ENCODE data around the gene CERS3. TPM values are rescaled to one million over a fixed set of nuclear protein-coding genes. Genes with fewer than 3 reads are reported as not detected.

Gene CERS3
- total RNA-seq, 4 donors from 2014 or later: not detected

DNA sequence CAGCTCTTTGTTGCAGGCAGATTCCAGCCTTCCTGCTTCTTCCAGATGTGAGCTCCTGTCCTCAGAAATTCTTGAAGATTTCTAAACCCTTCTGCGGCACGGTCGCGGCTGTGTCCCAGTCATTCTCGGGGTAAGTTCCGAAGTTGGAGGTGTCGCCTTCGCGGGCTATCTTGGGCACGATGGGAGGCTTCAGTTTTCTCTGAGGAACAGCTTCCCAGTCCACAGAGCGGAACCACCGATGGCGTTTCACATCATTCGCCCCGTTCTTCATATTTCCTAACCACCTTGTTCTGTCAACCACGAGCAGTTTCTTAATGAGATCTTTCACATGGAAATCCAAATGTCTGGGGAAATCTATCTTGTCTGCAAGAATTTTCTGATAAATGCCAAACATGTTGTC, 24.7 kb upstream of the CERS3 start:
- Histone ChIP-seq H3K27me3 (no peaks in the 10 kb centered on the region), H3K4me1 (no peaks in the 10 kb centered on the region), H3K27ac (no peak overlapping the region), H3K36me3 (no peaks in the 10 kb centered on the region), H3K4me3 (no peak overlapping the region), H3K9me3 (no peaks in the 10 kb centered on the region)
- WGBS, 2 donors (ENCODE audit: low coverage in 1 of 2): 94 to 95% methylated on average over 16 of the region's 16 CpGs
- intact Hi-C loops (cut with DNase I; ENCODE audit: low total_unique reads): no loop called here
- no peak for TF ChIP-seq POLR2AphosphoS5 (IDR thresholded peaks at IDR 0.05)
- TF ChIP-seq EP300 (IDR thresholded peaks at IDR 0.05; ENCODE audit: low read depth): no peak
- TF ChIP-seq, protein P1, sequence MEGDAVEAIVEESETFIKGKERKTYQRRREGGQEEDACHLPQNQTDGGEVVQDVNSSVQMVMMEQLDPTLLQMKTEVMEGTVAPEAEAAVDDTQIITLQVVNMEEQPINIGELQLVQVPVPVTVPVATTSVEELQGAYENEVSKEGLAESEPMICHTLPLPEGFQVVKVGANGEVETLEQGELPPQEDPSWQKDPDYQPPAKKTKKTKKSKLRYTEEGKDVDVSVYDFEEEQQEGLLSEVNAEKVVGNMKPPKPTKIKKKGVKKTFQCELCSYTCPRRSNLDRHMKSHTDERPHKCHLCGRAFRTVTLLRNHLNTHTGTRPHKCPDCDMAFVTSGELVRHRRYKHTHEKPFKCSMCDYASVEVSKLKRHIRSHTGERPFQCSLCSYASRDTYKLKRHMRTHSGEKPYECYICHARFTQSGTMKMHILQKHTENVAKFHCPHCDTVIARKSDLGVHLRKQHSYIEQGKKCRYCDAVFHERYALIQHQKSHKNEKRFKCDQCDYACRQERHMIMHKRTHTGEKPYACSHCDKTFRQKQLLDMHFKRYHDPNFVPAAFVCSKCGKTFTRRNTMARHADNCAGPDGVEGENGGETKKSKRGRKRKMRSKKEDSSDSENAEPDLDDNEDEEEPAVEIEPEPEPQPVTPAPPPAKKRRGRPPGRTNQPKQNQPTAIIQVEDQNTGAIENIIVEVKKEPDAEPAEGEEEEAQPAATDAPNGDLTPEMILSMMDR (IDR thresholded peaks at IDR 0.05): no peak
- TF ChIP-seq POLR2A (IDR thresholded peaks at IDR 0.05): no peak
- no peak for DNase-seq
- in situ Hi-C loops (cut with MboI; ENCODE audit: low pct_ligation_motif_present in 1 of 4, low pct_unique_long_range_greater_than_20kb in 1 of 4, low sequenced_read_pairs in 3 of 4): loop anchor here in 2 of 4 donors (25.0 kb wide), 2 partner anchors 216 to 616 kb away; partner anchors contain the start of gene ADAMTS17 (in 1 of the 2)

DNA sequence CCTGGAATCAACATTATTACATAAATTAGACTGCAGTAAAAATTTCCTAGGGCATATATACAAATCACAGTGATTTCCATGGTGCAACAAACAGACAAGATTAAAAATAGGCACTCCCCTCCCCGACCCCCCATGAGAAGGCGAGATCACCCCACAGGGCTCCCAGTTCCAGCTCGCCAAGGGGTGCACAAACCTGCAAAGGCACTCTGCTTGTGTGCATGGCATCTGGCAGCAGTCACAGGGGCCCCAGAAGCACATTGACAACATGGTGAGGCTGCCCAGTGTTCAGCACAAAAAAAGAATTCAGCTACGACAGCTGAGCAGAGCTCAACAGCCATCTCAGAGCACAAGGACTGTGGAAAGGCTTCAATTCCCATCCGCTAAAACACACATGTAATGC, 19.2 kb upstream of the CERS3 start:
- TF ChIP-seq, protein P1 (IDR thresholded peaks at IDR 0.05): no peak
- TF ChIP-seq POLR2AphosphoS5 (IDR thresholded peaks at IDR 0.05) (no peak), EP300 (IDR thresholded peaks at IDR 0.05; ENCODE audit: low read depth) (no peak)
- in situ Hi-C loops (cut with MboI; ENCODE audit: low pct_ligation_motif_present in 1 of 4, low pct_unique_long_range_greater_than_20kb in 1 of 4, low sequenced_read_pairs in 3 of 4) (no loop called here), intact Hi-C loops (cut with DNase I; ENCODE audit: low total_unique reads) (no loop called here)
- DNase-seq: no peak
- Histone ChIP-seq H3K4me1 (no peaks in the 10 kb centered on the region), H3K4me3 (no peak overlapping the region), H3K27me3 (peaks cover 10% of the 10 kb centered on the region), H3K27ac (no peak overlapping the region), H3K9me3 (no peaks in the 10 kb centered on the region), H3K36me3 (no peaks in the 10 kb centered on the region)
- WGBS, 2 donors (ENCODE audit: low coverage in 1 of 2): 82 to 94% methylated on average over 3 to 5 of the region's 5 CpGs

DNA sequence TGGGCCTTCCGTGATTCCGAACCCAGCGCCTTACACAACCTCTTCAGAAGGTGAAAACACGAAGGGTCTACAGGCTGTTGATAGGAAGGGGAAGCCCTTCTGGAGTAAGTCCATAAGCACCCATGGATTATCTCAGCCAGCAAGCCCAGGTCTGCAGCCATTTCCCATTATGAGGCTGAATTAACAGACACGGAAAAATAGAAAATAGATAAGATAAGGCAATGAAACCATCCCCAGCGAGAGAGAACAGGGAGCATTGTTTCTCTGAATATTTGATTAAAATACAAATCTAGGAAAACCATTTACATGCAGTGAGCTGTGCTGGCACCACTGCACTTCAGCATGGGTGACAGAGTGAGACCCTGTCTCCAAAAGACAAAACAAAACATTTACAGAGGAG, 16.2 kb upstream of the CERS3 start:
- no peak overlapping the region for H3K27ac ChIP-seq
- H3K4me3 ChIP-seq: no peak overlapping the region
- in situ Hi-C loops (cut with MboI; ENCODE audit: low pct_ligation_motif_present in 1 of 4, low pct_unique_long_range_greater_than_20kb in 1 of 4, low sequenced_read_pairs in 3 of 4) (no loop called here), intact Hi-C loops (cut with DNase I; ENCODE audit: low total_unique reads) (no loop called here)
- TF ChIP-seq POLR2AphosphoS5 (IDR thresholded peaks at IDR 0.05) (no peak), POLR2A (IDR thresholded peaks at IDR 0.05) (no peak), EP300 (IDR thresholded peaks at IDR 0.05; ENCODE audit: low read depth) (no peak)
- TF ChIP-seq, protein P1 (IDR thresholded peaks at IDR 0.05): no peak
- H3K36me3 ChIP-seq: no peaks in the 10 kb centered on the region
- no peak for DNase-seq
- H3K27me3 ChIP-seq: peaks cover 10% of the 10 kb centered on the region
- H3K9me3 ChIP-seq: no peaks in the 10 kb centered on the region
- WGBS, 2 donors (ENCODE audit: low coverage in 1 of 2): 74 to 89% methylated on average over 2 to 6 of the region's 6 CpGs
- no peaks in the 10 kb centered on the region for H3K4me1 ChIP-seq

DNA sequence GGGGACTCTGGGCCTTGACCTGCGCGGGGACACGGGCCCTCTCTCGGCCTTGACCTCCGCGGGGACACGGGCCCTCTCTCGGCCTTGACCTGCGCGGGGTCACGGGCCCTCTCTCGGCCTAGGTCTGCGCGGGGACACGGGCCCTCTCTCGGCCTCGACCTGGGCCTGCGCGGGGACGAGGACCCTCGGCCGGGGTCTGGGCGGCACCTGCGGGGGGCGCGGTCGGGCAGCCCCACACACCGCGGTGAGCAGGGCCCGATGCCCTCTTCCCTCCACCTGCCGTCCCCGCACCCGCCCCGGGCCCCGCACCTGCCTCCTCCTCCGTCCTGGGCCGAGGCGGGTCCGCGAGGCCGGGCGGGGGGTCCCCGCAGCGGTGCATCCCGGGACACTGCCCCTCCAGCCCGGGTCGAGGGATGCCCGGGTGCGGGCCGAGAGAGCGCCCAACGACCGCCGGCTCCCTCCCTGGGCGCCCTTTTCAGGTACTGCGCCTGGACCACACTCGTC, 15.6 kb upstream of the CERS3 start:
- intact Hi-C loops (cut with DNase I; ENCODE audit: low total_unique reads) (no loop called here), in situ Hi-C loops (cut with MboI; ENCODE audit: low pct_ligation_motif_present in 1 of 4, low pct_unique_long_range_greater_than_20kb in 1 of 4, low sequenced_read_pairs in 3 of 4) (no loop called here)
- Histone ChIP-seq H3K27me3 (peaks cover 10% of the 10 kb centered on the region), H3K27ac (no peak overlapping the region), H3K9me3 (no peaks in the 10 kb centered on the region), H3K4me3 (no peak overlapping the region), H3K36me3 (no peaks in the 10 kb centered on the region), H3K4me1 (no peaks in the 10 kb centered on the region)
- no peak for DNase-seq
- WGBS, 2 donors (ENCODE audit: low coverage in 1 of 2): 61% methylated on average over 48 of the region's 57 CpGs; no CpG with 5 or more reads in 1 of the 2 donors
- TF ChIP-seq, protein P1 (IDR thresholded peaks at IDR 0.05): no peak
- TF ChIP-seq EP300 (IDR thresholded peaks at IDR 0.05; ENCODE audit: low read depth) (no peak), POLR2A (IDR thresholded peaks at IDR 0.05) (no peak), POLR2AphosphoS5 (IDR thresholded peaks at IDR 0.05) (no peak)
